HepG2 (cell line): ENCODE data around the gene GAD1. TPM values are rescaled to one million over a fixed set of nuclear protein-coding genes. Genes with fewer than 3 reads are reported as not detected.

Experiments used
- ATAC-seq: fragments of 200-7000 bp; cut with Tn5 transposase; 3 replicates; pipeline ENCODE4 v1.9.1; 2020; ENCODE audit warnings: mild to moderate bottlenecking, moderate library complexity
- BruUV-seq: library from RNA; stranded (reverse); fragments of 400-500 nt; replicated peaks from 2 replicates; lab custom pipeline; 2021; lab: Mats Ljungman, UMichigan
- CTCF ChIA-PET: fragments of 300-600 bp; formaldehyde crosslinking; extraction: SDS; loops from one replicate; lab custom pipeline; 2021; ENCODE audit warnings: low total read pairs, inconsistent platforms, low intra/inter-chr PET ratio; lab: Yijun Ruan, JAX
- POLR2A ChIA-PET: fragments of 350-600 bp; sonication (Branson Sonifier 250); formaldehyde crosslinking; loops from one replicate; lab custom pipeline; 2020; ENCODE audit warnings: antibody characterized with exemption, inconsistent platforms; lab: Yijun Ruan, JAX
- DNase-seq: peaks from one replicate; pipeline ENCODE4 v3.0.0-alpha.2; 2015; ENCODE audit warnings: low spot score
- FAIRE-seq: peaks from 3 replicates; lab custom pipeline; 2011; peaks lifted over from hg19 to GRCh38; lab: Jason Lieb, UNC
- H2AFZ ChIP-seq: one replicate; pipeline ENCODE4 v1.6.1; 2011; ENCODE audit warnings: low read length, inconsistent platforms
- H3K27ac ChIP-seq: fragments of 300-600 bp; 3 replicates; pipeline ENCODE4 v1.8.0; 2011; ENCODE audit warnings: mixed run types, mild to moderate bottlenecking, mixed read lengths, low read length, inconsistent platforms; ENCODE audit not compliant: insufficient read depth; ENCODE audit errors: extremely low read length
- H3K27me3 ChIP-seq, 2 experiments: fragments of 200-600 bp in 1 of 2; 2 replicates in 1 of 2; 3 replicates in 1 of 2; pipeline versions ENCODE4 v1.6.0 to v1.8.0; 2011; ENCODE audit warnings: low read length in 2 of 2, mild to moderate bottlenecking in 2 of 2, moderate library complexity in 2 of 2, inconsistent platforms in 1 of 2; ENCODE audit not compliant: insufficient read depth in 2 of 2, control insufficient read depth in 1 of 2
- H3K36me3 ChIP-seq, 2 experiments: fragments of 200-600 bp in 1 of 2; replicated peaks in 1 of 2; 2 replicates in 1 of 2; 3 replicates in 1 of 2; pipeline versions ENCODE4 v1.5.1 to v1.8.0; 2011; ENCODE audit warnings: low read length in 2 of 2, inconsistent platforms in 1 of 2; ENCODE audit not compliant: insufficient read depth in 2 of 2, control insufficient read depth in 1 of 2
- H3K4me1 ChIP-seq: 2 replicates; pipeline ENCODE4 v1.5.1; 2012; ENCODE audit warnings: low read length, inconsistent platforms; ENCODE audit not compliant: insufficient read depth
- H3K4me2 ChIP-seq: 2 replicates; pipeline ENCODE4 v1.6.0; 2011; ENCODE audit warnings: low read depth, low read length, inconsistent platforms
- H3K4me3 ChIP-seq, 3 experiments: fragments of 200-600 bp in 1 of 3; sonication (generic), shearing (Covaris generic) in 1 of 3; replicated peaks in 1 of 3; 2 replicates each; pipeline ENCODE4 v1.5.1; 2011 to 2016; ENCODE audit warnings: low read length in 3 of 3, inconsistent platforms in 2 of 3, low read depth in 2 of 3, mild to moderate bottlenecking in 2 of 3, control low read depth in 1 of 3, mixed read lengths in 1 of 3; ENCODE audit not compliant: insufficient read depth in 1 of 3
- H3K79me2 ChIP-seq: one replicate; pipeline ENCODE4 v1.6.1; 2011; ENCODE audit warnings: low read length, inconsistent platforms; ENCODE audit not compliant: insufficient read depth
- H3K9ac ChIP-seq: 2 replicates; pipeline ENCODE4 v1.6.0; 2011; ENCODE audit warnings: mild to moderate bottlenecking, low read depth, low read length, inconsistent platforms; ENCODE audit not compliant: insufficient read depth
- H3K9me3 ChIP-seq: 2 replicates; pipeline ENCODE4 v1.5.1; 2012; ENCODE audit warnings: mild to moderate bottlenecking, low read length
- H4K20me1 ChIP-seq: 2 replicates; pipeline ENCODE4 v1.6.0; 2011; ENCODE audit warnings: inconsistent platforms, mild to moderate bottlenecking, low read length, moderate library complexity; ENCODE audit not compliant: insufficient read depth
- ASH2L ChIP-seq: fragments of 300-600, 200-600 bp; sonication (generic); IDR thresholded peaks from 2 replicates; pipeline ENCODE4 v1.7.0; 2017; ENCODE audit warnings: low read depth, mild to moderate bottlenecking, moderate library complexity, mixed read lengths, low read length; ENCODE audit not compliant: insufficient read length
- ESRRA ChIP-seq: sonication (generic); formaldehyde crosslinking; IDR thresholded peaks from 2 replicates; pipeline ENCODE4 v1.5.1; 2020; ENCODE audit warnings: mild to moderate bottlenecking, low read depth, missing genetic modification reagents
- HCFC1 ChIP-seq: fragments of 150-350 bp; IDR thresholded peaks from 2 replicates; pipeline ENCODE4 v1.6.1; 2014; ENCODE audit warnings: low read depth, low read length
- NAIF1 ChIP-seq: sonication (generic); formaldehyde crosslinking; IDR thresholded peaks from 2 replicates; pipeline ENCODE4 v1.5.0; 2020; ENCODE audit warnings: mild to moderate bottlenecking, missing genetic modification reagents, borderline replicate concordance
- POLR2G ChIP-seq: fragments of 200-400 bp; formaldehyde crosslinking; IDR thresholded peaks from 2 replicates; pipeline ENCODE4 v1.6.1; 2018; ENCODE audit warnings: mild to moderate bottlenecking, low read depth, low read length, moderate library complexity
- PREB ChIP-seq: sonication (generic); formaldehyde crosslinking; IDR thresholded peaks from 2 replicates; pipeline ENCODE4 v1.4.0; 2020; ENCODE audit warnings: missing genetic modification reagents
- TERF1 ChIP-seq: sonication (generic); formaldehyde crosslinking; IDR thresholded peaks from 2 replicates; pipeline ENCODE4 v1.8.0; 2022; ENCODE audit warnings: mild to moderate bottlenecking, missing genetic modification reagents, moderate library complexity
- ZNF24 ChIP-seq: fragments of 450-650 bp; IDR thresholded peaks from 2 replicates; pipeline ENCODE4 v1.6.1; 2017; ENCODE audit warnings: antibody characterized with exemption, mild to moderate bottlenecking
- ZNF331 ChIP-seq: sonication (generic); formaldehyde crosslinking; IDR thresholded peaks from 2 replicates; pipeline ENCODE4 v1.4.0; 2020; ENCODE audit warnings: missing genetic modification reagents
- ZNF333 ChIP-seq: sonication (generic); formaldehyde crosslinking; IDR thresholded peaks from 2 replicates; pipeline ENCODE4 v1.4.0; 2020; ENCODE audit warnings: mild to moderate bottlenecking, missing genetic modification reagents, borderline replicate concordance
- ZNF703 ChIP-seq: sonication (generic); formaldehyde crosslinking; IDR thresholded peaks from 2 replicates; pipeline ENCODE4 v1.5.1; 2020; ENCODE audit warnings: missing genetic modification reagents, mild to moderate bottlenecking, moderate library complexity, borderline replicate concordance
- WGBS: methylation state at CpG from one replicate; pipeline ENCODE4 v1.1.6; 2017; ENCODE audit warnings: low lambda C conversion rate; 5-methylcytosine and 5-hydroxymethylcytosine counted together
- in situ Hi-C: cut with HindIII; loops from 2 replicates; pipeline ENCODE4 v1.10.0; 2017; ENCODE audit warnings: low pct_unique_long_range_greater_than_20kb; ENCODE audit not compliant: extremely low pct_ligation_motif_present
- intact Hi-C: fragments of 100-400 bp; cut with micrococcal nuclease; formaldehyde crosslinking; loops from one replicate; pipeline ENCODE4 v1.10.0; 2022; ENCODE audit not compliant: unreplicated experiment
- polyA plus RNA-seq, 8 experiments: library from polyadenylated mRNA; depleted of rRNA in 3 of 8; stranded (reverse) in 7 of 8; unstranded in 1 of 8; fragments of >200 nt; fragmentation: Illumina TruSeq in 4 of 8; extraction: Trizol in 4 of 8; gene quantifications; 2 replicates each; pipeline versions ENCODE4 v1.2.1 to v1.2.3, GENCODE V29; 2011 to 2016; ENCODE audit warnings: low read depth in 4 of 8, missing spikeins in 1 of 8, mixed read lengths in 1 of 8; ENCODE audit not compliant: insufficient read depth in 1 of 8
- total RNA-seq, 5 experiments: library from RNA; depleted of rRNA; stranded (reverse); fragments of >200 nt; fragmentation: Illumina TruSeq; extraction: Trizol; gene quantifications; 2 replicates each; pipeline ENCODE4 v1.2.3, GENCODE V29; 2016; ENCODE audit warnings: low read depth in 1 of 5
- TF ChIP-seq, protein P1 (sequence below): sonication (generic); formaldehyde crosslinking; IDR thresholded peaks from 2 replicates; pipeline ENCODE4 v1.4.0; 2020; ENCODE audit warnings: mild to moderate bottlenecking, low read depth, missing genetic modification reagents
- TF ChIP-seq, protein P2 (sequence below), 2 experiments: sonication (generic) in 1 of 2; formaldehyde crosslinking in 1 of 2; IDR thresholded peaks; 2 replicates each; pipeline versions ENCODE4 v1.6.1 to v1.9.0; 2014 to 2022; ENCODE audit warnings: antibody characterized with exemption in 1 of 2, borderline replicate concordance in 1 of 2, inconsistent platforms in 1 of 2, low read depth in 1 of 2, missing genetic modification reagents in 1 of 2

The GAD1 gene
- total and polyA plus RNA-seq, 2 of the 13 experiments (the other 11 are each of a cell fraction or from before 2014, with no cell fraction given), result 0.09 to 0.13 TPM

GRCh38 chr2:170771421-170771937 lies 45.2 kb upstream of the GAD1 start:
- no peak for ATAC-seq
- Histone ChIP-seq H3K79me2 (no peaks in the 10 kb centered on the region), H3K27me3 (peaks cover 0 to 14% of the 10 kb centered on the region in 2 experiments; a peak in 2 of 5 replicates), H3K4me1 (peaks cover 20% of the 10 kb centered on the region), H3K27ac (no peak overlapping the region), H3K4me2 (peak overlapping the region; percentile 89), H3K9ac (peak overlapping the region; percentile 58; the same call in 1 of the 2 replicates), H3K9me3 (no peaks in the 10 kb centered on the region), H2AFZ (no peak overlapping the region), H3K4me3 (peak overlapping the region; percentile 58 to 87 (median 65)), H3K36me3 (no peaks in the 10 kb centered on the region), H4K20me1 (no peaks in the 10 kb centered on the region)
- in situ Hi-C loops, result no loop called here
- FAIRE-seq, result no peak
- ChIA-PET CTCF (no interaction called here), POLR2A (interaction anchor here (0.6 to 2.2 kb wide), 3 partner anchors 55 to 58 kb away, joined by 3 to 7 read pairs (median 5); partner anchors contain the start of gene SP5)
- 13% methylated on average over 12 of the region's 15 CpGs for WGBS
- DNase-seq, result peak; percentile 15
- no TSS peak for BruUV-seq
- intact Hi-C loops, result loop anchor here (2.0 kb wide), 1 partner anchor 57 kb away; the partner anchor contains the start of gene SP5
- TF ChIP-seq ZNF333 (CRISPR knock-in tag) (no peak), NAIF1 (CRISPR knock-in tag) (no peak), ZNF703 (CRISPR knock-in tag) (no peak), POLR2G (no peak), ASH2L (no peak), HCFC1 (no peak), ESRRA (no peak), PREB (CRISPR knock-in tag) (no peak), ZNF331 (no peak), ZNF24 (no peak), TERF1 (CRISPR knock-in tag) (no peak)
- TF ChIP-seq, protein P1, sequence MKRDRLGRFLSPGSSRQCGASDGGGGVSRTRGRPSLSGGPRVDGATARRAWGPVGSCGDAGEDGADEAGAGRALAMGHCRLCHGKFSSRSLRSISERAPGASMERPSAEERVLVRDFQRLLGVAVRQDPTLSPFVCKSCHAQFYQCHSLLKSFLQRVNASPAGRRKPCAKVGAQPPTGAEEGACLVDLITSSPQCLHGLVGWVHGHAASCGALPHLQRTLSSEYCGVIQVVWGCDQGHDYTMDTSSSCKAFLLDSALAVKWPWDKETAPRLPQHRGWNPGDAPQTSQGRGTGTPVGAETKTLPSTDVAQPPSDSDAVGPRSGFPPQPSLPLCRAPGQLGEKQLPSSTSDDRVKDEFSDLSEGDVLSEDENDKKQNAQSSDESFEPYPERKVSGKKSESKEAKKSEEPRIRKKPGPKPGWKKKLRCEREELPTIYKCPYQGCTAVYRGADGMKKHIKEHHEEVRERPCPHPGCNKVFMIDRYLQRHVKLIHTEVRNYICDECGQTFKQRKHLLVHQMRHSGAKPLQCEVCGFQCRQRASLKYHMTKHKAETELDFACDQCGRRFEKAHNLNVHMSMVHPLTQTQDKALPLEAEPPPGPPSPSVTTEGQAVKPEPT (CRISPR knock-in tag), result no peak
- TF ChIP-seq, protein P2, sequence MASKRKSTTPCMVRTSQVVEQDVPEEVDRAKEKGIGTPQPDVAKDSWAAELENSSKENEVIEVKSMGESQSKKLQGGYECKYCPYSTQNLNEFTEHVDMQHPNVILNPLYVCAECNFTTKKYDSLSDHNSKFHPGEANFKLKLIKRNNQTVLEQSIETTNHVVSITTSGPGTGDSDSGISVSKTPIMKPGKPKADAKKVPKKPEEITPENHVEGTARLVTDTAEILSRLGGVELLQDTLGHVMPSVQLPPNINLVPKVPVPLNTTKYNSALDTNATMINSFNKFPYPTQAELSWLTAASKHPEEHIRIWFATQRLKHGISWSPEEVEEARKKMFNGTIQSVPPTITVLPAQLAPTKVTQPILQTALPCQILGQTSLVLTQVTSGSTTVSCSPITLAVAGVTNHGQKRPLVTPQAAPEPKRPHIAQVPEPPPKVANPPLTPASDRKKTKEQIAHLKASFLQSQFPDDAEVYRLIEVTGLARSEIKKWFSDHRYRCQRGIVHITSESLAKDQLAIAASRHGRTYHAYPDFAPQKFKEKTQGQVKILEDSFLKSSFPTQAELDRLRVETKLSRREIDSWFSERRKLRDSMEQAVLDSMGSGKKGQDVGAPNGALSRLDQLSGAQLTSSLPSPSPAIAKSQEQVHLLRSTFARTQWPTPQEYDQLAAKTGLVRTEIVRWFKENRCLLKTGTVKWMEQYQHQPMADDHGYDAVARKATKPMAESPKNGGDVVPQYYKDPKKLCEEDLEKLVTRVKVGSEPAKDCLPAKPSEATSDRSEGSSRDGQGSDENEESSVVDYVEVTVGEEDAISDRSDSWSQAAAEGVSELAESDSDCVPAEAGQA (IDR thresholded peaks at IDR 0.05; ENCODE audit: low read depth), result no peak
- TF ChIP-seq, protein P2 (CRISPR knock-in tag; IDR thresholded peaks at IDR 0.05; ENCODE audit: borderline replicate concordance), result 0 out of 2 replicates have a peak, but pooled peaks have one; percentile 13
